ENCODE data around the gene CD180. TPM values are rescaled to one million over a fixed set of nuclear protein-coding genes. Genes with fewer than 3 reads are reported as not detected.
A peak's percentile ranks its signal among the peaks of the same experiment; 100 is the strongest.

CD180 gene
- total RNA-seq, 4 donors from 2014 or later: 0.18 to 5.0 (median 1.0) TPM

DNA sequence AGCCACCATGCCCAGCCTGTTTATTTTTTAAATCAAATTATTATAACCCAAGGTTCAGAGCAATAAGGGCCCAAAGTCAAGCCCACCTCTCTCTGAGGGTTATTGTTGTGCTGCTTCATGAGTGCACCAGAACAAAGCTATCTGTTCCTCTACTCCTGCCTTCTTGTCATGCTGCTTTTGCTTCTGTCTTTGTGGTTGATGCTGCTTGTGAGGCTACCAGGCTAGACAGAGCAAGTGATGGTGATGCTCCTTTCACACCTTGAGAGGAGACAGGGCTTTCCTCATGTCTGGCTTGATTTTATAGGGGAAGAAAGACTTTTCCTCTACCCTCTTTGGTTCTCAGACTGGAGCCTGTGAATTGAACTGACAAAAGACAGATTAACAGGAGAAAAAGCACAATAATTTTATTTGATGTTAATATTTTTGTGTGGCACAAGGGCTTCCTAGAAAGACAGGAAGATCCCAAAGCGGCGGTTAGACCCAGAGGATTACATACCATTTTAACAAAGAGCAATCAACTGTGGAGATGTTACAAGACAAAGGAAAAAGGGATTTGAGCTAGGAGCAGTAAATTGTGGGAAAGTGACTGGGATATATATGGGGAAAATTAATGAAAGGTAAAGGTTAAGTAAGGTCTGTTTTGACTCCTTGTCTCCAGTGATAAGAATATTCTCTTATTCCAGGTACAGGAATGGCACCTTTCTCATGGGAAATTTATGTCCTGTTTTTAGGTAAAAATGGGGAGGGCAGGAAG is 4.4 kb upstream of the CD180 start:
- no peaks in the 10 kb centered on the region for H3K36me3 ChIP-seq
- no peak for TF ChIP-seq POLR2A (IDR thresholded peaks at IDR 0.05)
- TF ChIP-seq, protein P1, sequence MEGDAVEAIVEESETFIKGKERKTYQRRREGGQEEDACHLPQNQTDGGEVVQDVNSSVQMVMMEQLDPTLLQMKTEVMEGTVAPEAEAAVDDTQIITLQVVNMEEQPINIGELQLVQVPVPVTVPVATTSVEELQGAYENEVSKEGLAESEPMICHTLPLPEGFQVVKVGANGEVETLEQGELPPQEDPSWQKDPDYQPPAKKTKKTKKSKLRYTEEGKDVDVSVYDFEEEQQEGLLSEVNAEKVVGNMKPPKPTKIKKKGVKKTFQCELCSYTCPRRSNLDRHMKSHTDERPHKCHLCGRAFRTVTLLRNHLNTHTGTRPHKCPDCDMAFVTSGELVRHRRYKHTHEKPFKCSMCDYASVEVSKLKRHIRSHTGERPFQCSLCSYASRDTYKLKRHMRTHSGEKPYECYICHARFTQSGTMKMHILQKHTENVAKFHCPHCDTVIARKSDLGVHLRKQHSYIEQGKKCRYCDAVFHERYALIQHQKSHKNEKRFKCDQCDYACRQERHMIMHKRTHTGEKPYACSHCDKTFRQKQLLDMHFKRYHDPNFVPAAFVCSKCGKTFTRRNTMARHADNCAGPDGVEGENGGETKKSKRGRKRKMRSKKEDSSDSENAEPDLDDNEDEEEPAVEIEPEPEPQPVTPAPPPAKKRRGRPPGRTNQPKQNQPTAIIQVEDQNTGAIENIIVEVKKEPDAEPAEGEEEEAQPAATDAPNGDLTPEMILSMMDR (IDR thresholded peaks at IDR 0.05): no peak
- H3K9me3 ChIP-seq: no peaks in the 10 kb centered on the region
- no peak overlapping the region for H3K4me3 ChIP-seq
- DNase-seq: no peak
- no peaks in the 10 kb centered on the region for H3K27me3 ChIP-seq
- H3K27ac ChIP-seq: no peak overlapping the region
- H3K4me1 ChIP-seq: peaks cover 0 to 12% (median under 1%) of the 10 kb centered on the region in 4 donors

DNA sequence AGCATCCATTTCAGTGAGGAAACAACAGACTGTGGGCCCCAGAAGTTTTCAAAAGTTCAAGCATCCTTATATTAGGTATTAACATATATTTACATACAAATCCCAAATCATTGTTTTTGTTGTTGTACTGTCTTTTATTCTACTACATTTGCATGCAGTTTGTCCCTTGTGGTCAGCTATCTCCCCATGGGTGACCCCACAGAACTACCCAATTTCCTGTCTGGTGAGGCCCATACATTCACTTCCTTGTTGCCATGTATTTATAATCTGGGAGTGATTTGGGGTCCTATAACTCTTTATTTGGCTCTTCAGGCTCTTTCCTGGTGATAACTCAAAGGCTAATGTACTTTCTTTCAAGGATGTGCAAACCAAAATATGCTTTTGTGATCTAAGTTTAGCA is 3.3 kb upstream of the CD180 start:
- Histone ChIP-seq H3K27ac (peak overlapping the region in 1 of 4 donors; percentile 45), H3K4me3 (no peak overlapping the region), H3K36me3 (no peaks in the 10 kb centered on the region), H3K9me3 (no peaks in the 10 kb centered on the region), H3K4me1 (peaks cover 0 to 12% (median 0%) of the 10 kb centered on the region in 4 donors), H3K27me3 (no peaks in the 10 kb centered on the region)
- TF ChIP-seq, protein P1 (IDR thresholded peaks at IDR 0.05): no peak
- no peak for DNase-seq

DNA sequence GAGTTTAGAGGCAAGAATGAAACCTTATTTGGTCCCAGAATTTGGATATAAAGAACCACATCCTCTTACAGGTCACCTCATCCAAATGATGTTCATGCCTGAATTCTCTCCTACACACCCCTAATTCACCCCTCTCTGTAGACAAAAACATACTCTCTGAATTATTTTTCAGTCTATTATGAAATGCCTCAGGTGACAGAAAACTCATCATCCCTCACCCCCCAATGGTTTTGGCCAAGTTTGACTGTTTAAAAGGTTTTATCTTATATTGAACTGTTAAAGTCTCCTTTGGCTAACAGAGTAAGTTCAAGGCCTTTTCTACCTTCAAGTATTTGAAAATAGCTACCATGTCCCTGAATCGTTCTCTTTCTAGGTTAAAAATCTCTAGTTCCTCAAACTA is 2.3 kb upstream of the CD180 start:
- DNase-seq: no peak
- no peaks in the 10 kb centered on the region for H3K9me3 ChIP-seq

DNA sequence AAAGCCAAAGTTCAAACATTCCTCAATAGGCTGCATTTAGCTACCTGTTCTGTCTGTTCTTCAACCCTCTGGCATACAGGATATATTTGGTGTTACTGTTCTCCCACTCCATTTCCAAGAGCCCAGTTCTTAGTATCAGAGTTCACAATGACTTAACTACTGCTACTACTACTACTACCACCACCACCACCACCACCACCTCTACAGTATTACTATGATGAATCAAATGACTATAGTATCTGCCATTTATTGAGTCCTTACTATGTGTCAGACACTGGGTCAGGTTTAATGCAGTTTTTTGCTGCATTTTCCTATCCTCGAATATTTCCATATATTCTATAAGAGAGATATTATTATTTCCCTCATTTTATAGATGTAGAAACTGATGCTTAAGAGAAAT is 937 bp upstream of the CD180 start:
- no peak for TF ChIP-seq POLR2A (IDR thresholded peaks at IDR 0.05)
- TF ChIP-seq, protein P1 (IDR thresholded peaks at IDR 0.05): no peak
- Histone ChIP-seq H3K27me3 (no peaks in the 10 kb centered on the region), H3K9me3 (no peaks in the 10 kb centered on the region), H3K36me3 (no peaks in the 10 kb centered on the region), H3K4me1 (peaks cover 0 to 7% (median 3%) of the 10 kb centered on the region in 4 donors), H3K4me3 (no peak overlapping the region), H3K27ac (peak overlapping the region in 1 of 4 donors; percentile 76)
- no peak for DNase-seq

More for the DNA sequence above, 2.3 kb upstream of the CD180 start:
- H3K4me1 ChIP-seq: peaks cover 0 to 7% (median 0%) of the 10 kb centered on the region in 4 donors
- H3K4me3 ChIP-seq: no peak overlapping the region
- no peak for TF ChIP-seq POLR2A (IDR thresholded peaks at IDR 0.05)
- TF ChIP-seq, protein P1 (IDR thresholded peaks at IDR 0.05): no peak
- no peaks in the 10 kb centered on the region for H3K27me3 ChIP-seq
- peak overlapping the region in 1 of 4 donors; percentile 45 for H3K27ac ChIP-seq
- no peaks in the 10 kb centered on the region for H3K36me3 ChIP-seq

DNA sequence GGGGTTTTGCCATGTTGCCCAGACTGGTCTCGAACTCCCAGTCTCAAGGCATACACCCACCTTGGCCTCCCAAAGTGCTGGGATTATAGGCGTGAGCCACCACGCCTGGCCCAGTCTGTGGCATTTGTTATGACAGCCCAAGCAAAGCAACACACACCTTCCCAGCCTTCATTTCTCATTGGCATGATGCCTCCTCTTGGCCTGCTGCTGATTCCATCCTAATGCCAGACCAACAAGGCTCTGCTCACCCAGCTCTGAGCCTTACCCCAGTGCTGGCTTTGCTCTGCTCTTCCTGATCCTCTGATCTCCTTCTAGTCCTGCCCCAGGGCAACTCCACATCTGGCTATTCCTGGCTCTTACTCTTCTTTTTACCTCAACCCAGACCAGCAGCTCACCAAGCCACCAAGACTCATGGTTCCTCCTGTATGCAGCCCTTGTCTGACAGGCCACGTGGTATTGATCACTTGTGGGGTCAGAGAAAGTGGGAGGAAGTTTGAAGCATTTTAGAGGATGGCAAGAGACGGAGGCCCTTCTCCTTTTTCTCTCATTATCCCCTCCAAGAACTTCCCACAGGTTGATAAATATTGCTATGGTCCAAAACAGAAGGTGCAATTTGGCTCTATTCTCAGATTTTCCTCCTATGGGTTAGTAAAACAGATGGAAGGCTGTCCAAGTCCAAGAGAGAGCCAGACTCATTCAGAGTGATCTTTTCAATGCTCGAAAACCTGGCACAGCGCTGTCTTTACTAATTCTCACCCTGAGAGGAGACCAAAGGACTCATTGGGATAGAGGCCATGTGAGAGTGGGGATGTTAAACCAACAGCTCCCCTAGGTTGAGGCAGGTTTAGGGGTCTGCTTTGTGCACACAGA is 958 bp downstream of the CD180 start:
- peak overlapping the region in 2 of 4 donors; percentile 27 to 43 for H3K4me3 ChIP-seq
- TF ChIP-seq, protein P1 (IDR thresholded peaks at IDR 0.05): no peak
- no peak for TF ChIP-seq POLR2A (IDR thresholded peaks at IDR 0.05)
- H3K36me3 ChIP-seq: no peaks in the 10 kb centered on the region
- H3K4me1 ChIP-seq: peaks cover 0 to 7% (median 3%) of the 10 kb centered on the region in 4 donors
- no peaks in the 10 kb centered on the region for H3K9me3 ChIP-seq
- no peaks in the 10 kb centered on the region for H3K27me3 ChIP-seq
- peak in 1 of 3 donors; percentile 61 for DNase-seq
- H3K27ac ChIP-seq: peak overlapping the region; percentile 12 to 76 (median 48)
